CD8-positive, alpha-beta memory T cell (primary cell): ENCODE measurements around the gene TAAR9. TPM values are rescaled to one million over a fixed set of nuclear protein-coding genes. Genes with fewer than 3 reads are reported as not detected.
"Not testable (repeated sequence)": the region's sequence is repeated elsewhere in the genome, so short reads cannot be mapped to it uniquely, and the experiment has no call there.

Experiments used
- CTCF ChIA-PET: fragments of 350-600 bp; sonication (Branson Sonifier 250); formaldehyde crosslinking; loops from one replicate; lab custom pipeline; 2021; ENCODE audit warnings: antibody characterized with exemption; lab: Charles Lee
- POLR2A ChIA-PET: fragments of 350-600 bp; sonication (Branson Sonifier 250); formaldehyde crosslinking; loops from one replicate; lab custom pipeline; 2021; ENCODE audit warnings: antibody characterized with exemption; lab: Charles Lee
- DNase-seq, 5 donors: peaks; one replicate each; pipeline versions ENCODE4 v3.0.0 to v3.0.0-alpha.2; 2020 to 2022; ENCODE audit warnings: mixed read lengths in 1 of 5
- H3K27ac ChIP-seq: one replicate; pipeline ENCODE4 v1.7.0; 2013; ENCODE audit warnings: low read depth, mild to moderate bottlenecking, low read length, moderate library complexity
- H3K27me3 ChIP-seq: 2 replicates; pipeline ENCODE4 v1.7.0; 2013; ENCODE audit warnings: low read length, mild to moderate bottlenecking; ENCODE audit not compliant: insufficient read depth, poor library complexity, severe bottlenecking
- H3K36me3 ChIP-seq: 2 replicates; pipeline ENCODE4 v1.7.0; 2013; ENCODE audit warnings: mild to moderate bottlenecking, low read length, moderate library complexity; ENCODE audit not compliant: insufficient read depth
- H3K4me1 ChIP-seq: 2 replicates; pipeline ENCODE4 v1.7.0; 2013; ENCODE audit warnings: mild to moderate bottlenecking, low read length, moderate library complexity; ENCODE audit not compliant: insufficient read depth
- H3K4me3 ChIP-seq: 2 replicates; pipeline ENCODE4 v1.7.0; 2013; ENCODE audit warnings: mild to moderate bottlenecking, low read length
- H3K9me3 ChIP-seq: 2 replicates; pipeline ENCODE4 v1.7.0; 2013; ENCODE audit warnings: mild to moderate bottlenecking, low read length
- H3K27ac Mint-ChIP-seq, 8 donors: one replicate each; pipeline ENCODE4 v1.8.0; 2020 to 2021; ENCODE audit warnings: mixed read lengths in 8 of 8, mild to moderate bottlenecking in 6 of 8, inconsistent platforms in 3 of 8, moderate library complexity in 3 of 8
- H3K27me3 Mint-ChIP-seq, 2 donors: one replicate each; pipeline ENCODE4 v1.8.0; 2020 to 2021; ENCODE audit warnings: mixed read lengths in 2 of 2, mild to moderate bottlenecking in 1 of 2, moderate library complexity in 1 of 2
- H3K36me3 Mint-ChIP-seq, 3 donors: one replicate each; pipeline ENCODE4 v1.8.0; 2020 to 2021; ENCODE audit warnings: mixed read lengths in 3 of 3, inconsistent platforms in 1 of 3, mild to moderate bottlenecking in 1 of 3
- H3K4me1 Mint-ChIP-seq, 3 donors: one replicate each; pipeline ENCODE4 v1.8.0; 2020 to 2021; ENCODE audit warnings: mixed read lengths in 3 of 3, inconsistent platforms in 1 of 3, mild to moderate bottlenecking in 1 of 3
- H3K4me3 Mint-ChIP-seq, 7 donors: one replicate each; pipeline ENCODE4 v1.8.0; 2020 to 2021; ENCODE audit warnings: mixed read lengths in 7 of 7, mild to moderate bottlenecking in 6 of 7, moderate library complexity in 4 of 7, inconsistent platforms in 2 of 7
- H3K9me3 Mint-ChIP-seq, 5 donors: one replicate each; pipeline ENCODE4 v1.8.0; 2020 to 2022; ENCODE audit warnings: mixed read lengths in 5 of 5, mild to moderate bottlenecking in 3 of 5, moderate library complexity in 2 of 5, inconsistent platforms in 1 of 5
- polyA plus RNA-seq: library from polyadenylated mRNA; unstranded; fragments of 300-500 nt; fragmentation: Illumina TruSeq; gene quantifications from one replicate; pipeline ENCODE4 v1.2.3, GENCODE V29; 2021
- total RNA-seq, 2 experiments: library from RNA; stranded (reverse); gene quantifications; one replicate each; pipeline ENCODE4 v1.2.3, GENCODE V29; 2021

The TAAR9 gene
- total and polyA plus RNA-seq, 3 experiments from 2014 or later: not detected

- Histone ChIP-seq H3K9me3 (no peaks in the 10 kb centered on the region), H3K4me1 (peaks cover 24% of the 10 kb centered on the region), H3K36me3 (no peaks in the 10 kb centered on the region), H3K27me3 (no peaks in the 10 kb centered on the region), H3K4me3 (no peak overlapping the region), H3K27ac (no peak overlapping the region)
- POLR2A ChIA-PET: no interaction called here
- Mint-ChIP-seq H3K9me3 (no peaks in the 10 kb centered on the region), H3K4me1 (peaks cover 24 to 34% (median 33%) of the 10 kb centered on the region in 3 donors), H3K36me3 (peaks cover 0 to 7% (median 0%) of the 10 kb centered on the region in 3 donors), H3K27ac (no peak overlapping the region), H3K4me3 (peak overlapping the region in 1 of 7 donors; percentile 20), H3K27me3 (peaks cover 3 to 21% of the 10 kb centered on the region in 2 donors)
- DNase-seq: no peak
- CTCF ChIA-PET: interaction anchor here (1.4 kb wide), 1 partner anchor 235 kb away, joined by 4 read pairs; no protein-coding TSS in a partner anchor
Measured at GRCh38 chr6:132515386-132515785, 22.7 kb upstream of the TAAR9 start.

GRCh38 chr6:132520953-132521352 lies 17.1 kb upstream of the TAAR9 start:
- H3K36me3 ChIP-seq: no peaks in the 10 kb centered on the region
- no peak overlapping the region for H3K4me3 ChIP-seq
- no peaks in the 10 kb centered on the region for H3K4me1 ChIP-seq
- H3K27ac Mint-ChIP-seq: no peak overlapping the region
- no peaks in the 10 kb centered on the region for H3K9me3 ChIP-seq
- ChIA-PET POLR2A (no interaction called here), CTCF (no interaction called here)
- no peaks in the 10 kb centered on the region for H3K9me3 Mint-ChIP-seq
- no peak overlapping the region for H3K27ac ChIP-seq
- no peaks in the 10 kb centered on the region for H3K27me3 ChIP-seq
- peaks cover 3 to 60% of the 10 kb centered on the region in 2 donors for H3K27me3 Mint-ChIP-seq
- DNase-seq: no peak
- H3K4me1 Mint-ChIP-seq: no peaks in the 10 kb centered on the region
- no peak overlapping the region for H3K4me3 Mint-ChIP-seq
- H3K36me3 Mint-ChIP-seq: no peaks in the 10 kb centered on the region

- Mint-ChIP-seq H3K36me3 (no peaks in the 10 kb centered on the region), H3K27me3 (peaks cover 8 to 68% of the 10 kb centered on the region in 2 donors), H3K4me3 (no peak overlapping the region), H3K9me3 (no peaks in the 10 kb centered on the region), H3K27ac (peak overlapping the region in 2 of 8 donors; percentile 15 to 53), H3K4me1 (no peaks in the 10 kb centered on the region)
- H3K27me3 ChIP-seq: no peaks in the 10 kb centered on the region
- DNase-seq: no peak
- H3K36me3 ChIP-seq: no peaks in the 10 kb centered on the region
- POLR2A ChIA-PET: no interaction called here
- CTCF ChIA-PET: interaction anchor here (1.1 kb wide), 1 partner anchor 11 kb away, joined by 3 read pairs; the partner anchor contains the start of gene STX7
- no peaks in the 10 kb centered on the region for H3K9me3 ChIP-seq
- H3K4me3 ChIP-seq: no peak overlapping the region
- H3K27ac ChIP-seq: no peak overlapping the region
- H3K4me1 ChIP-seq: no peaks in the 10 kb centered on the region
Measured at GRCh38 chr6:132524646-132525045, 13.4 kb upstream of the TAAR9 start.

- Histone ChIP-seq H3K27ac (no peak overlapping the region), H3K4me1 (no peaks in the 10 kb centered on the region), H3K4me3 (no peak overlapping the region), H3K27me3 (no peaks in the 10 kb centered on the region), H3K36me3 (no peaks in the 10 kb centered on the region), H3K9me3 (no peaks in the 10 kb centered on the region)
- Mint-ChIP-seq H3K36me3 (no peaks in the 10 kb centered on the region), H3K4me3 (peak overlapping the region in 1 of 7 donors; percentile 19), H3K4me1 (peaks cover 2 to 4% (median 3%) of the 10 kb centered on the region in 3 donors), H3K27ac (no peak overlapping the region), H3K27me3 (peaks cover 9 to 66% of the 10 kb centered on the region in 2 donors), H3K9me3 (no peaks in the 10 kb centered on the region)
- DNase-seq: no peak
- ChIA-PET POLR2A (no interaction called here), CTCF (no interaction called here)
Measured at GRCh38 chr6:132525866-132526265, 12.2 kb upstream of the TAAR9 start.

GRCh38 chr6:132526461-132526860 lies 11.6 kb upstream of the TAAR9 start:
- peaks cover 2 to 4% (median 3%) of the 10 kb centered on the region in 3 donors for H3K4me1 Mint-ChIP-seq
- peaks cover 9 to 64% of the 10 kb centered on the region in 2 donors for H3K27me3 Mint-ChIP-seq

GRCh38 chr6:132527791-132528190 lies 10.3 kb upstream of the TAAR9 start:
- H3K4me1 Mint-ChIP-seq: peaks cover 2 to 4% (median 3%) of the 10 kb centered on the region in 3 donors
- CTCF ChIA-PET: no interaction called here
- Histone ChIP-seq H3K27ac (no peak overlapping the region), H3K4me3 (no peak overlapping the region), H3K27me3 (no peaks in the 10 kb centered on the region), H3K4me1 (no peaks in the 10 kb centered on the region), H3K36me3 (no peaks in the 10 kb centered on the region), H3K9me3 (no peaks in the 10 kb centered on the region)
- no peaks in the 10 kb centered on the region for H3K9me3 Mint-ChIP-seq
- POLR2A ChIA-PET: no interaction called here
- H3K27me3 Mint-ChIP-seq: peaks cover 9 to 55% of the 10 kb centered on the region in 2 donors
- no peak for DNase-seq
- H3K27ac Mint-ChIP-seq: no peak overlapping the region
- H3K4me3 Mint-ChIP-seq: no peak overlapping the region
- H3K36me3 Mint-ChIP-seq: no peaks in the 10 kb centered on the region

More at GRCh38 chr6:132526461-132526860, 11.6 kb upstream of the TAAR9 start:
- Histone ChIP-seq H3K9me3 (no peaks in the 10 kb centered on the region), H3K4me3 (no peak overlapping the region), H3K27me3 (no peaks in the 10 kb centered on the region), H3K36me3 (no peaks in the 10 kb centered on the region), H3K27ac (no peak overlapping the region), H3K4me1 (no peaks in the 10 kb centered on the region)
- CTCF ChIA-PET: interaction anchor here (1.2 to 1.3 kb wide), 3 partner anchors 9 to 142 kb away, joined by 3 to 4 read pairs (median 4); partner anchors contain the start of gene STX7
- no peaks in the 10 kb centered on the region for H3K9me3 Mint-ChIP-seq
- H3K4me3 Mint-ChIP-seq: no peak overlapping the region
- H3K27ac Mint-ChIP-seq: no peak overlapping the region
- no peaks in the 10 kb centered on the region for H3K36me3 Mint-ChIP-seq
- POLR2A ChIA-PET: no interaction called here
- no peak for DNase-seq

GRCh38 chr6:132530293-132530974 lies 7.6 kb upstream of the TAAR9 start:
- H3K27ac Mint-ChIP-seq: no peak overlapping the region
- no peaks in the 10 kb centered on the region for H3K9me3 ChIP-seq
- H3K36me3 ChIP-seq: no peaks in the 10 kb centered on the region
- DNase-seq: peak; percentile 49 to 78 (median 59)
- ChIA-PET POLR2A (no interaction called here), CTCF (interaction anchor here (0.7 to 2.0 kb wide), 11 partner anchors 8 to 1386 kb away, joined by 3 to 12 read pairs (median 4); partner anchors contain the start of genes SLC18B1 and STX7)
- H3K27me3 ChIP-seq: no peaks in the 10 kb centered on the region
- peak overlapping the region in 1 of 7 donors; percentile 61 for H3K4me3 Mint-ChIP-seq
- peaks cover 2 to 4% (median 3%) of the 10 kb centered on the region in 3 donors for H3K4me1 Mint-ChIP-seq
- H3K4me1 ChIP-seq: no peaks in the 10 kb centered on the region
- H3K27ac ChIP-seq: no peak overlapping the region
- H3K27me3 Mint-ChIP-seq: peaks cover 8 to 37% of the 10 kb centered on the region in 2 donors
- H3K9me3 Mint-ChIP-seq: peaks cover 0 to 3% (median 0%) of the 10 kb centered on the region in 5 donors
- H3K36me3 Mint-ChIP-seq: peaks cover 0 to 10% (median 0%) of the 10 kb centered on the region in 3 donors
- H3K4me3 ChIP-seq: no peak overlapping the region

GRCh38 chr6:132534546-132534945 lies 3.5 kb upstream of the TAAR9 start:
- H3K4me3 Mint-ChIP-seq, H3K4me3 ChIP-seq, H3K27ac ChIP-seq, H3K9me3 Mint-ChIP-seq, H3K36me3 ChIP-seq, CTCF ChIA-PET, H3K4me1 ChIP-seq, H3K4me1 Mint-ChIP-seq, H3K9me3 ChIP-seq, DNase-seq, H3K27me3 ChIP-seq, H3K27ac Mint-ChIP-seq, POLR2A ChIA-PET: not testable (repeated sequence)
- H3K27me3 Mint-ChIP-seq: peaks cover 4 to 27% of the 10 kb centered on the region in 2 donors
- peaks cover 0 to 14% (median 0%) of the 10 kb centered on the region in 3 donors for H3K36me3 Mint-ChIP-seq
